Aorta (tissue), 5 donors: Measurements from ENCODE around the gene CCDC148. TPM values are rescaled to one million over a fixed set of nuclear protein-coding genes. Genes with fewer than 3 reads are reported as not detected.

Experiments
- ATAC-seq: fragments of 200-7000 bp; cut with Tn5 transposase; one replicate; pipeline ENCODE4 v1.9.1; 2022; ENCODE audit warnings: moderate library complexity; ENCODE audit not compliant: low FRiP score
- DNase-seq, 2 donors: peaks; one replicate each; pipeline ENCODE4 v3.0.0-alpha.2; 2020
- H3K27ac ChIP-seq, 2 donors: one replicate each; pipeline ENCODE4 v1.5.1; 2013; ENCODE audit warnings: low read length in 2 of 2, mild to moderate bottlenecking in 2 of 2, moderate library complexity in 2 of 2, control low read depth in 1 of 2, inconsistent platforms in 1 of 2, low read depth in 1 of 2
- H3K27me3 ChIP-seq, 2 donors: one replicate each; pipeline ENCODE4 v1.6.1; 2013; ENCODE audit warnings: control low read depth in 1 of 2, low read length in 1 of 2, mild to moderate bottlenecking in 1 of 2, moderate library complexity in 1 of 2; ENCODE audit not compliant: insufficient read depth in 2 of 2, control insufficient read depth in 1 of 2
- H3K36me3 ChIP-seq, 2 donors: one replicate each; pipeline ENCODE4 v1.6.1; 2013; ENCODE audit warnings: control low read depth in 1 of 2, low read length in 1 of 2, mild to moderate bottlenecking in 1 of 2; ENCODE audit not compliant: insufficient read depth in 2 of 2, control insufficient read depth in 1 of 2
- H3K4me1 ChIP-seq, 2 donors: one replicate each; pipeline ENCODE4 v1.6.1; 2013; ENCODE audit warnings: low read length in 2 of 2, control low read depth in 1 of 2, mild to moderate bottlenecking in 1 of 2, moderate library complexity in 1 of 2; ENCODE audit not compliant: insufficient read depth in 2 of 2, control insufficient read depth in 1 of 2
- H3K4me3 ChIP-seq, 2 donors: one replicate each; pipeline ENCODE4 v1.5.1; 2013; ENCODE audit warnings: low read length in 2 of 2, control low read depth in 1 of 2, mild to moderate bottlenecking in 1 of 2
- H3K9me3 ChIP-seq: one replicate; pipeline ENCODE4 v1.6.1; 2013; ENCODE audit warnings: mild to moderate bottlenecking, low read length; ENCODE audit not compliant: control insufficient read depth
- WGBS, 2 donors: extraction: QIAGEN DNeasy Blood & Tissue Kit; methylation state at CpG; one replicate each; pipeline ENCODE4 v1.1.7; 2013; 5-methylcytosine and 5-hydroxymethylcytosine counted together
- intact Hi-C, 2 donors: fragments of 100-400 bp; cut with DNase I; formaldehyde crosslinking; loops; one replicate each; pipeline versions ENCODE4 v1.14.2 to v1.15.0; 2022
- polyA plus RNA-seq, 2 donors: library from polyadenylated mRNA; stranded (reverse); fragments of 200-250 nt; gene quantifications; one replicate each; pipeline ENCODE4 v1.2.3, GENCODE V29; 2013
- total RNA-seq, 2 donors: library from RNA; stranded (reverse); fragmentation: NEBNext Ultra II Directional; extraction: Animal tissue kit (Norgen Biotek cat#: 25700); gene quantifications; one replicate each; pipeline ENCODE4 v1.2.1, GENCODE V29; 2021
- donor health status: healthy with polysubstance abuse.
- donor health status: Bipolar disorder and iron deficiency.
- donor health status: DM: no; HTN: no; CAD: no.
- donor health status: DM: no; HTN: no; CAD: no.
- donor health status: DM: yes; HTN: yes; CAD: no.

The CCDC148 gene
- total and polyA plus RNA-seq, 4 donors = 0.41 to 1.6 (median 0.52) TPM; not detected in 1

DNA sequence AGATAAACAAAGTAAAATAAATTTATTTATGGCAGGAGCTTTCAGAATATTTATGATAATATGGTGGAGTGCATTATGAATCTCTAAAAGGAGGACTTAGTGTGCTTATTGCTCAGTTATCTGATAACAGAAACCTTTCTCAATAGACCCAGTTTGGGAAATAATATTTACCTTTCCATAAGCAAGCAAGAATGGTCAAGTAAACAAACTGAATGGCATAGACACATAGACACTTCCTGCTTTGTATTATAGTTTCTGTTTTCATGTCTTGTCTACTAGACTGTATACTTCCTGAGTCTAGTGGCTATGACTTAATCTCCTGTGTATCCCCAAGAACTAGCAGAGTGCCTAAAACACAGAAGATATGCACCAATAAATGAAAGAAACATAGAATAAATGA, 267.0 kb downstream of the CCDC148 start:
- intact Hi-C loops = no loop called here
- ATAC-seq = no peak
- H3K4me3 ChIP-seq = no peak overlapping the region

DNA sequence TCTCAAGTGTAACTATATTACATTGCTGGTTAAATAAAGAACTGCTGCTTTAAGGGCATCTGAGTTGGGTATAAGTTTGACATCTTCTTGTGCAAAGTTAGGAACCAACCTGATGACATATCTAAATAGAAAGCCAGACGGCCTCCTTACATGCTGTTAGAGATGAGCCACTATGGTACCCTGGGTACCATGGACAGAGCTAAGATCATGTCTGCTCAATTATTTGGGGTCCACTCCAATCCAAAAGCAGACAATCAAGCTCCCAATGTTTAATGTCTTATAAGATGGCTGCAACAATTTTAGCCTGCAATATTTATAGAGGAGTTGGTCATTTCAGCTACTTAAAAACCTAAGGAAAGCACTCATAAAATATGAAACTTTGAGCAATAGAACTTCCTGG, 268.6 kb downstream of the CCDC148 start:
- DNase-seq (no peak), ATAC-seq (no peak)
- H3K4me1 ChIP-seq = peaks cover 0 to 4% of the 10 kb centered on the region in 2 donors
- intact Hi-C loops = no loop called here
- 63 to 73% methylated on average over 1 of the region's 1 CpG for WGBS, 2 donors
- no peaks in the 10 kb centered on the region for H3K9me3 ChIP-seq
- no peaks in the 10 kb centered on the region for H3K36me3 ChIP-seq
- no peak overlapping the region for H3K4me3 ChIP-seq
- H3K27ac ChIP-seq = no peak overlapping the region
- H3K27me3 ChIP-seq = no peaks in the 10 kb centered on the region

More for the DNA sequence above, 267.0 kb downstream of the CCDC148 start:
- no peaks in the 10 kb centered on the region for H3K9me3 ChIP-seq
- H3K36me3 ChIP-seq = no peaks in the 10 kb centered on the region
- no peak for DNase-seq
- H3K4me1 ChIP-seq = peaks cover 0 to 4% of the 10 kb centered on the region in 2 donors
- H3K27me3 ChIP-seq = no peaks in the 10 kb centered on the region
- H3K27ac ChIP-seq = no peak overlapping the region

DNA sequence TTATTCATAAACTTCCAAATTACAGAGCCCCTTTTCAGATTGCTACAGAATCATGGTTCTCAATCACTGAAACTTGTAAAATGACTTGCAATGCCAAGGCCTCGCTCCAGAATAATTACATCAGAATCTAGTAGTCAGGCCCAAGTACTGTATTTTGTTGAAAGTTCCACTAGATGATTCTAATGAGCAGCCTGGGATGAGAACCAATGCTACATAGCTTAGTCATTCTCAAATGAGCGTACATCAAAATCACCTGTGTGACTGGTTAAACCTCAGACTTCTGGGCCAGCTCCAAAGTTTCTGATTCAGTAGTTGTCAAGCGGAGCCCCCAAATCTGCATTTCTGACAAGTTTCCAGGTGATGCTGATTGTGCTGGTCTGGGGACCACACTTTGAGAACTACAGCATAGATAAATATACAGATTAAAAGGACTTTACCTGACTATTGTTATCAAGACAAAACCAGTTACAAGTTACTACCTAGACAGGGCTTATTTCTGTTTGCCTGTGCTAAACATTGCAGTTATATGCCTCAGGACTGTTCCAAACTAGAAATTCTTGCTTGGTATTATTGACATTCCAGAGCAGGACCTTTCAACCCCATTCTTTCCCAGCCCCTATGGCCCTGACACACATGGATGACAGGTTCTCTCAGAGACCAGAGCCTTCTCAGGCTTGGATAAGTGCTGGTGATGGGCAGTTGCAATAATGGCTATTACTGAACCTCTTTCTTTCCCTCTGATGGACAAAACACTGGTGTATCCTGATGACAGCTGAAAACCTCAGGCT, 271.8 kb downstream of the CCDC148 start:
- Histone ChIP-seq H3K9me3 (no peaks in the 10 kb centered on the region), H3K27me3 (no peaks in the 10 kb centered on the region), H3K27ac (no peak overlapping the region), H3K4me1 (no peaks in the 10 kb centered on the region), H3K4me3 (no peak overlapping the region), H3K36me3 (no peaks in the 10 kb centered on the region)
- DNase-seq (no peak), ATAC-seq (no peak)
- intact Hi-C loops = no loop called here
- 93 to 94% methylated on average over 3 of the region's 3 CpGs for WGBS, 2 donors

DNA sequence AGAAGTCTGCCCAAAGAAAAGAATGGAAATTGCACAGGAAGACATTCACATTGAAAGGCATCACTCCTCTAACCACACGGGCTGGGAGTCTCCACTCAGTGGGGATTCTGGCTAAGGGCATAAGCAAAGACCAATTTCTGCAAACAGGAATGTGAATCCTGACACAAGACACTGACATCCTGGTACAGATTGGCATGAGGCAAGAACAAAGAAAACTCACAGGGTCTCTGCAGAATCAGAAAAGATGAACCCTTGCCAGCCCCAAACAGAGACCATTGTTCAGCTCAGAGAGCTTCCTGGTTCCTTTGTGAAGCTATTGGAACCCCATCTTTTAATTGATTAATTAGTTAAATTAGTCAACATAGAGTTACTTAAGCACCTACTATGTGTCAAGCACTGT, 272.6 kb downstream of the CCDC148 start:
- WGBS, 2 donors = 83 to 86% methylated on average over 1 of the region's 1 CpG
- Histone ChIP-seq H3K9me3 (no peaks in the 10 kb centered on the region), H3K27me3 (no peaks in the 10 kb centered on the region), H3K4me3 (no peak overlapping the region), H3K27ac (no peak overlapping the region), H3K4me1 (no peaks in the 10 kb centered on the region), H3K36me3 (no peaks in the 10 kb centered on the region)
- intact Hi-C loops = no loop called here
- DNase-seq (no peak), ATAC-seq (no peak)

DNA sequence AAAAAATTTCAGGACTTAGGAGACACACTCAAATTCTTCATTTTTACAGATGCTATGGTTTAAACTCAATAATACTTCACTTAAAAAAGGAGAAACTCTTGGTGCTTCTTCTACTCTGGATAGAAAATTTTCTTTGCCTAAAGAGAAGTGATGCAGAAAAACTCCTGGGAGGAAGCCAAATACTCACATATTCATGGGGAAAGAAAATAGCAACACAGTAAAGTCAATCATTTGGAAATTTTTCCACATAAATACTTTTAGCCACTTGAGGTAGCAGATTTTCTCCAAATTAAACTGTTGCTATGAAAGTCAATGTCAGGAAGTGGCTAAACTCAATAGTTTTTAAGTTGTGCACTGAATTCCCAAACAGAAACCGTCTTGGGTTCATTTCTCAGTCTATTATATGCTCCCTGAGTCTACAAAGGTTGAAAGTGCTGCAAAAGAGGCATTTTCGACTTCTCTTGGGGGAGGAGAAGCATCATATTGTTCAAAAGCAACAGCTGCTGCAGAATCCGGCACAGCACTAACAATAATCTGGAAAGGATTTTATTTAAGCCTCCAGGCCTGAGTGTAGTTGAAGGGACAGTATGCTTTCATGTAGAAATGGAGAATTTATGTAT, 273.8 kb downstream of the CCDC148 start:
- Histone ChIP-seq H3K4me3 (no peak overlapping the region), H3K9me3 (no peaks in the 10 kb centered on the region), H3K27ac (no peak overlapping the region), H3K27me3 (no peaks in the 10 kb centered on the region), H3K4me1 (no peaks in the 10 kb centered on the region), H3K36me3 (no peaks in the 10 kb centered on the region)
- no peak for DNase-seq
- no peak for ATAC-seq
- WGBS, 2 donors = 83 to 87% methylated on average over 3 of the region's 3 CpGs
- intact Hi-C loops = no loop called here

DNA sequence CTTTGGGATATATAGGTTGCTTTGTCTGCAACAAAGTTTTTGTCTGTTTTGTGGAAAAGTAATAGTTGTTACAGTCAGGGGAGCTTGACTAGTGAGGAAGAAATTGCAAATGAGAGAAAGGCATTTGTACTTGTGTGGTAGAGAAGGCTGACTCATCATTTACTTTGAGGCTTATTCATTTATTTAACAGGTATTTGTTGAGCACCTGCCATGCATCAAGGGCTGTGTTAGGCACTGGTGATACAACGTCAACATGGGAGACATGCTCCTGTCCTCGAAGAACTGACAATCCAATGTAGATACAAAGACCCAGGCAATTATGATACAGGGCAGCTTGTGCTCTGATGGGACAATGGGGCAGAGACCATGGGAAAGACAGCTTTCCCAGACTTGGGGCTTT, 275.4 kb downstream of the CCDC148 start:
- Histone ChIP-seq H3K4me3 (no peak overlapping the region), H3K27ac (no peak overlapping the region), H3K27me3 (no peaks in the 10 kb centered on the region), H3K9me3 (no peaks in the 10 kb centered on the region), H3K4me1 (no peaks in the 10 kb centered on the region), H3K36me3 (no peaks in the 10 kb centered on the region)
- no peak for DNase-seq
- no peak for ATAC-seq
- intact Hi-C loops = no loop called here
- WGBS, 2 donors = 74 to 96% methylated on average over 2 of the region's 2 CpGs

DNA sequence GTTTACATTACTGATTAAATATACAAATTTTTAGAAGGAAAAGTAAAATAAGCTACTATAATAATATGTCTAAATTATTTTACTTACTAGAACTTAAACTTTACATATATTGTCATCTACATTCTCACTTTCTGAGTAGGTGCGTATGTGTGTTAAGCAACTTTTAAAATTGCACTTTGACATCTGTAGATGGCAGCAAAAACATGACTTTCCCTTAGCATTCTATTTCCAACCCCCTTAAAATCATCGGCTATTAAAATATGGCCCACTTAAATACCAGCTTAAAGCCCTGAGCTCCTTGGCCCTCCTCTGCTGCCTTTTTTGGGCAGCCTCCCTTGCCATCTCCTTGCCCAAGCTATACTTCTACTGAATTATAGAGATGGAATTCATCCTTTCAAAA, 276.9 kb downstream of the CCDC148 start:
- 9 to 10% methylated on average over 2 of the region's 2 CpGs for WGBS, 2 donors
- intact Hi-C loops = no loop called here
- no peak overlapping the region for H3K4me3 ChIP-seq
- no peaks in the 10 kb centered on the region for H3K4me1 ChIP-seq
- ATAC-seq (no peak), DNase-seq (no peak)
- H3K27ac ChIP-seq = no peak overlapping the region
- no peaks in the 10 kb centered on the region for H3K9me3 ChIP-seq
- no peaks in the 10 kb centered on the region for H3K36me3 ChIP-seq
- no peaks in the 10 kb centered on the region for H3K27me3 ChIP-seq

DNA sequence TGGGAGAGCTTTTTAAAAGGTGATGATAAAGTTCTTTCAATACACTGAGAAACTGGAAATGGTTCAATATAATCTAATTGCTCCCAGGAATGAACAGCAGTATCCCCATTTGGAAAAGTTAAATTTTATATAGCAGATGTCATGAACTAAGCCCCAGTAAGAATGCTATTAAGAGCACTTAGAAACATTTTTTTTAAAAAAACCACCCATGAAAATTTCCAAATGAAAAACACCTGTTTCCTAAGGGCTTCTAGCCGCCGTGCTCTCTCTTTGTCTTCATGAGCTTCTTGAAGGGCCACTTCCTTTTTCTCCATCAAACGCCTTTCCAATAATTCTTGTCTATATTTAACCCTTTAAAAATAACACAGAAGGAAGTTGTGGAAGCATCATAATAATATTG, 277.9 kb downstream of the CCDC148 start:
- Histone ChIP-seq H3K4me3 (no peak overlapping the region), H3K9me3 (no peaks in the 10 kb centered on the region), H3K36me3 (no peaks in the 10 kb centered on the region), H3K27ac (no peak overlapping the region), H3K4me1 (no peaks in the 10 kb centered on the region), H3K27me3 (no peaks in the 10 kb centered on the region)
- DNase-seq (no peak), ATAC-seq (no peak)
- 32 to 37% methylated on average over 3 of the region's 3 CpGs for WGBS, 2 donors
- intact Hi-C loops = no loop called here

DNA sequence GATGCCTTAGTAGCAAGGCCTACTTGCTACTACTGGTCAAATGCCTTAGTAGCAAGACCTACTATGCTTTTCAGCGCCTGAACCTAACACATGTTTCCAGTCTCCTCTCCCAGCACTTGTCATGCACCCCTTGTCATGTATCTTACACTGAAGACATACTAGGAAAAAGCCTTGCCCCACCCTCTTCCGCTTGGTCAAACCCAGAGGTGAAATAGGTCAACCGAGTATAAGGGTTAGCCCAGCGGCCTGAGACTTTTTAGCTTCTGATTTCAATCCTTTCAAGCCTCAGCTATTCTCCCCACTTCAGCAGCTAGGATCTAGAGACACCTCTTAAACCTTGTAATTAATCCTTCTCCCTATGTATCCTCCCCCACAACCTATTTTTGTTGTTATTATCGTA, 281.6 kb downstream of the CCDC148 start:
- intact Hi-C loops = no loop called here
- WGBS, 2 donors = 93 to 96% methylated on average over 5 of the region's 5 CpGs
- Histone ChIP-seq H3K36me3 (no peaks in the 10 kb centered on the region), H3K9me3 (no peaks in the 10 kb centered on the region), H3K4me3 (no peak overlapping the region), H3K27ac (no peak overlapping the region), H3K27me3 (no peaks in the 10 kb centered on the region), H3K4me1 (no peaks in the 10 kb centered on the region)
- ATAC-seq (no peak), DNase-seq (no peak)
